Epidermal melanocyte (primary cell): ENCODE data around the gene EZH1.

Experiments used
- DNase-seq: peaks from one replicate; pipeline ENCODE4 v3.0.0; 2011; ENCODE audit warnings: low spot score; ENCODE audit not compliant: insufficient read length

Gene EZH1

GRCh38 chr17:42720996-42721583 lies 23.8 kb downstream of the EZH1 start:
- DNase-seq, result no peak

- no peak for DNase-seq
Observed at GRCh38 chr17:42709561-42709960, 35.3 kb downstream of the EZH1 start.

- no peak for DNase-seq
Observed at GRCh38 chr17:42708588-42708987, 36.3 kb downstream of the EZH1 start.

GRCh38 chr17:42706732-42707131 lies 38.1 kb downstream of the EZH1 start:
- DNase-seq, result no peak

- DNase-seq, result no peak
Observed at GRCh38 chr17:42704837-42705494, 39.9 kb downstream of the EZH1 start.

- no peak for DNase-seq
Observed at GRCh38 chr17:42704490-42704836, 40.4 kb downstream of the EZH1 start.

GRCh38 chr17:42702446-42702845 lies 42.4 kb downstream of the EZH1 start:
- no peak for DNase-seq

- DNase-seq, result no peak
Observed at GRCh38 chr17:42700586-42701289, 44.1 kb downstream of the EZH1 start.

GRCh38 chr17:42699415-42699740 lies 45.5 kb downstream of the EZH1 start:
- no peak for DNase-seq

GRCh38 chr17:42698736-42699414 lies 46.0 kb downstream of the EZH1 start:
- no peak for DNase-seq

- DNase-seq, result no peak
Observed at GRCh38 chr17:42697108-42697811, 47.6 kb downstream of the EZH1 start.

GRCh38 chr17:42695500-42695899 lies 49.3 kb downstream of the EZH1 start:
- no peak for DNase-seq

- no peak for DNase-seq
Observed at GRCh38 chr17:42694524-42694923, 50.3 kb downstream of the EZH1 start.

GRCh38 chr17:42692489-42692888 lies 52.4 kb downstream of the EZH1 start:
- DNase-seq, result no peak

- no peak for DNase-seq
Observed at GRCh38 chr17:42691021-42691545, 53.8 kb downstream of the EZH1 start.

GRCh38 chr17:42690596-42690995 lies 54.2 kb downstream of the EZH1 start:
- no peak for DNase-seq

- DNase-seq, result no peak
Observed at GRCh38 chr17:42687707-42688320, 57.0 kb downstream of the EZH1 start.

GRCh38 chr17:42686520-42687128 lies 58.2 kb downstream of the EZH1 start:
- no peak for DNase-seq

- no peak for DNase-seq
Observed at GRCh38 chr17:42685831-42686230, 59.0 kb downstream of the EZH1 start.

GRCh38 chr17:42684929-42685556 lies 59.8 kb downstream of the EZH1 start:
- DNase-seq, result no peak
